ENCODE data around the gene DSTN. TPM values are rescaled to one million over a fixed set of nuclear protein-coding genes. Genes with fewer than 3 reads are reported as not detected.

Gene DSTN
- total and polyA plus RNA-seq, 9 of the 15 experiments (the other 6 are each of a cell fraction or from before 2014, with no cell fraction given), result 25.7 to 88.3 (median 61.0) TPM

DNA sequence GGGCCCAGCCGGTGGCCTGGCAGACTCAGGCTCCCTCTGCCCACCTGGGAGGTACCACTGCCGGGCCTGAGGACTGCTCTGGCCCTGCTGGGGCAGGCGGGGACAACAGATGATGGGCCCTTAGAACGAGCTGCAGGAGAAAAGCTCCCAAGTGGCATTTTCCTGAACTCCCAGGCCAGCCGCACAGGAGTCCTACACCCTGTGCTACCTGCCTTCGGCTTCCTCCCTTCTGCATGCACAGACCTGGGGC lies 41.3 kb downstream of the DSTN start:
- no peak for FAIRE-seq
- no peak overlapping the region for H3K4me3 ChIP-seq
- ATAC-seq, result peak; percentile 82; the same call in 2 of the 3 replicates
- TF ChIP-seq RBM39 (optimal IDR thresholded peaks at IDR 0.05; ENCODE audit: low read depth, low read length) (no peak), PBX2 (CRISPR knock-in tag; IDR thresholded peaks at IDR 0.05; ENCODE audit: low read depth) (no peak), PBX2 (tag; conservative IDR thresholded peaks at IDR 0.05; ENCODE audit: low read depth) (no peak), ZNF3 (CRISPR knock-in tag; IDR thresholded peaks at IDR 0.05) (no peak), CEBPG (CRISPR knock-in tag; IDR thresholded peaks at IDR 0.05) (no peak), CEBPG (tag; conservative IDR thresholded peaks at IDR 0.05 in 1 of 2, IDR thresholded peaks at IDR 0.05 in 1 of 2) (no peak)
- no peak for DNase-seq (ENCODE audit: extremely low read depth in 1 of 4, low spot score in 3 of 4)
- BruUV-seq (replicated peaks), result no TSS peak
- H3K9me3 ChIP-seq (replicated peaks; ENCODE audit: control insufficient read depth, insufficient read depth, low read depth, low read length), result no peaks in the 10 kb centered on the region
- no peaks in the 10 kb centered on the region for H3K79me2 ChIP-seq (ENCODE audit: control insufficient read depth, insufficient read depth, low read length)
- CTCF ChIA-PET (ENCODE audit: low intra/inter-chr PET ratio), result no interaction called here
- intact Hi-C loops (cut with micrococcal nuclease), result no loop called here
- no peaks in the 10 kb centered on the region; the same call in 1 of the 2 replicates for H4K20me1 ChIP-seq (replicated peaks; ENCODE audit: control insufficient read depth, insufficient read depth, low read length)
- no peaks in the 10 kb centered on the region for H3K27me3 ChIP-seq (ENCODE audit: control insufficient read depth in 2 of 2, insufficient read depth in 2 of 2, low read length in 2 of 2)
- H2AFZ ChIP-seq (ENCODE audit: low read depth, low read length), result no peak overlapping the region
- in situ Hi-C loops (cut with MboI), result loop anchor here (5.0 kb wide), 1 partner anchor 69 kb away; no protein-coding TSS in a partner anchor
- H3K9me1 ChIP-seq (ENCODE audit: control insufficient read depth, insufficient read depth, low read length), result no peaks in the 10 kb centered on the region
- H3K9ac ChIP-seq (ENCODE audit: insufficient read depth in 1 of 2, low read depth in 2 of 2, low read length in 2 of 2), result no peak overlapping the region
- 47% methylated on average over 3 of the region's 6 CpGs for WGBS (ENCODE audit: insufficient coverage, low coverage, missing lambda C conversion rate)
- no peak overlapping the region for H3K4me2 ChIP-seq (ENCODE audit: insufficient read depth, low read length)
- POLR2A ChIA-PET, result no interaction called here
- peaks cover 18% of the 10 kb centered on the region; the same call in 1 of the 3 replicates for H3K36me3 ChIP-seq (ENCODE audit: control insufficient read depth, insufficient read depth, low read length)
- H3K4me1 ChIP-seq (replicated peaks in 1 of 2; ENCODE audit: control insufficient read depth in 2 of 2, insufficient read depth in 2 of 2, low read length in 2 of 2), result peaks cover 0 to 24% of the 10 kb centered on the region in 2 experiments; a peak in 2 of 5 replicates
- H3K27ac ChIP-seq (ENCODE audit: extremely low read depth, low read depth, low read length), result no peak overlapping the region
